Measurements from ENCODE around the gene IFNA1.
"Not testable (repeated sequence)": the region's sequence is repeated elsewhere in the genome, so short reads cannot be mapped to it uniquely, and the experiment has no call there.

IFNA1 gene

GRCh38 chr9:21434202-21435014 is 5.8 kb upstream of the IFNA1 start:
- ChIA-PET POLR2A (no interaction called here), CTCF (interaction anchor here (0.5 to 1.2 kb wide), 12 partner anchors 8 to 280 kb away, joined by 3 to 5 read pairs (median 4); no protein-coding TSS in a partner anchor)
- DNase-seq (ENCODE audit: extremely low spot score): peak; percentile 53
- no peak for TF ChIP-seq ZNF384 (IDR thresholded peaks at IDR 0.05)
- TF ChIP-seq HDGF (IDR thresholded peaks at IDR 0.05; ENCODE audit: borderline replicate concordance): no peak
- no peak for TF ChIP-seq CTBP1 (IDR thresholded peaks at IDR 0.05; ENCODE audit: borderline replicate concordance)
- TF ChIP-seq ELF4 (IDR thresholded peaks at IDR 0.05): no peak
- TF ChIP-seq SP1 (IDR thresholded peaks at IDR 0.05): no peak
- TF ChIP-seq BHLHE40 (IDR thresholded peaks at IDR 0.05; ENCODE audit: borderline replicate concordance): no peak
- TF ChIP-seq L3MBTL2 (conservative IDR thresholded peaks at IDR 0.05): no peak
- no peak for TF ChIP-seq ARNT (IDR thresholded peaks at IDR 0.05)
- TF ChIP-seq TARDBP (IDR thresholded peaks at IDR 0.05): no peak
- TF ChIP-seq LEF1 (IDR thresholded peaks at IDR 0.05; ENCODE audit: borderline replicate concordance): no peak
- no peak for TF ChIP-seq FOXA1 (IDR thresholded peaks at IDR 0.05)
- TF ChIP-seq FOXK2 (IDR thresholded peaks at IDR 0.05): no peak
- no peak for TF ChIP-seq FOXM1 (IDR thresholded peaks at IDR 0.05; ENCODE audit: borderline replicate concordance)
- TF ChIP-seq, protein P1, sequence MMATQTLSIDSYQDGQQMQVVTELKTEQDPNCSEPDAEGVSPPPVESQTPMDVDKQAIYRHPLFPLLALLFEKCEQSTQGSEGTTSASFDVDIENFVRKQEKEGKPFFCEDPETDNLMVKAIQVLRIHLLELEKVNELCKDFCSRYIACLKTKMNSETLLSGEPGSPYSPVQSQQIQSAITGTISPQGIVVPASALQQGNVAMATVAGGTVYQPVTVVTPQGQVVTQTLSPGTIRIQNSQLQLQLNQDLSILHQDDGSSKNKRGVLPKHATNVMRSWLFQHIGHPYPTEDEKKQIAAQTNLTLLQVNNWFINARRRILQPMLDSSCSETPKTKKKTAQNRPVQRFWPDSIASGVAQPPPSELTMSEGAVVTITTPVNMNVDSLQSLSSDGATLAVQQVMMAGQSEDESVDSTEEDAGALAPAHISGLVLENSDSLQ (IDR thresholded peaks at IDR 0.05): no peak

DNA sequence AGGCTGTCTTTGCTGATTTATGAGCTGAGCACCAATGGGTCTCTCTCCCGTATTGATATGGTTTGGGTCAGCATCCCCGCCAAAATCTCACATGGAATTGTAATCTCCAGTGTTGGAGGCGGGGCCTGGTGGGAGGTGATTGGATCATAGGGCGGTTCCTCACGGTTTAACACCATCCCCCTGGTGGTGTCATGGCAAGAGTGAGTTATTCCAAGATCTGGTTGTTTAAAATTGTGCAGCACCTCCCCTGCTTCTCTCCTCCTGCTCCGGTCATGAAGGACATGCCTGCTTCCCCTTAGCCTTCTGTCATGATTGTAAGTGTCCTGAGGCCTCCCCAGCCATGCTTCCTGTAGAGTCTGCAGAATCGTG is 5.2 kb upstream of the IFNA1 start:
- POLR2A ChIA-PET; DNase-seq (ENCODE audit: extremely low spot score): not testable (repeated sequence)
- CTCF ChIA-PET: interaction anchor here (0.7 to 1.2 kb wide), 8 partner anchors 8 to 37 kb away, joined by 3 to 5 read pairs (median 4); no protein-coding TSS in a partner anchor

GRCh38 chr9:21443849-21444625 is 3.8 kb downstream of the IFNA1 start:
- ChIA-PET POLR2A (no interaction called here), CTCF (interaction anchor here (0.5 kb wide), 1 partner anchor 125 kb away, joined by 3 read pairs; no protein-coding TSS in a partner anchor)
- no peak for DNase-seq (ENCODE audit: extremely low spot score)
- TF ChIP-seq L3MBTL2 (conservative IDR thresholded peaks at IDR 0.05) (no peak), CTBP1 (IDR thresholded peaks at IDR 0.05; ENCODE audit: borderline replicate concordance) (no peak), SUZ12 (IDR thresholded peaks at IDR 0.05) (no peak), HDGF (IDR thresholded peaks at IDR 0.05; ENCODE audit: borderline replicate concordance) (no peak), BHLHE40 (IDR thresholded peaks at IDR 0.05; ENCODE audit: borderline replicate concordance) (no peak), ELF4 (IDR thresholded peaks at IDR 0.05) (no peak), ZNF384 (IDR thresholded peaks at IDR 0.05) (no peak), TARDBP (IDR thresholded peaks at IDR 0.05) (no peak), ARNT (IDR thresholded peaks at IDR 0.05) (no peak), FOXA1 (IDR thresholded peaks at IDR 0.05) (no peak)

- DNase-seq (ENCODE audit: extremely low spot score); CTCF ChIA-PET; POLR2A ChIA-PET: not testable (repeated sequence)
These were observed 9.1 kb downstream of the IFNA1 start for GRCh38 chr9:21449312-21449711.

GRCh38 chr9:21450733-21451394 is 10.6 kb downstream of the IFNA1 start:
- POLR2A ChIA-PET: no interaction called here
- DNase-seq (ENCODE audit: extremely low spot score): no peak
- CTCF ChIA-PET: no interaction called here
- TF ChIP-seq ZNF384 (IDR thresholded peaks at IDR 0.05): no peak
- TF ChIP-seq LEF1 (IDR thresholded peaks at IDR 0.05; ENCODE audit: borderline replicate concordance): no peak
- TF ChIP-seq, protein P1 (IDR thresholded peaks at IDR 0.05): no peak
- no peak for TF ChIP-seq L3MBTL2 (conservative IDR thresholded peaks at IDR 0.05)
- no peak for TF ChIP-seq SP1 (IDR thresholded peaks at IDR 0.05)
- TF ChIP-seq FOXK2 (IDR thresholded peaks at IDR 0.05): no peak
- TF ChIP-seq FOXA1 (IDR thresholded peaks at IDR 0.05): no peak
- TF ChIP-seq TARDBP (IDR thresholded peaks at IDR 0.05): no peak
- no peak for TF ChIP-seq SUZ12 (IDR thresholded peaks at IDR 0.05)
- TF ChIP-seq BHLHE40 (IDR thresholded peaks at IDR 0.05; ENCODE audit: borderline replicate concordance): no peak
- TF ChIP-seq HDGF (IDR thresholded peaks at IDR 0.05; ENCODE audit: borderline replicate concordance): no peak
- TF ChIP-seq ARNT (IDR thresholded peaks at IDR 0.05): no peak
- TF ChIP-seq NFRKB (IDR thresholded peaks at IDR 0.05): no peak
- TF ChIP-seq CTBP1 (IDR thresholded peaks at IDR 0.05; ENCODE audit: borderline replicate concordance): no peak

DNA sequence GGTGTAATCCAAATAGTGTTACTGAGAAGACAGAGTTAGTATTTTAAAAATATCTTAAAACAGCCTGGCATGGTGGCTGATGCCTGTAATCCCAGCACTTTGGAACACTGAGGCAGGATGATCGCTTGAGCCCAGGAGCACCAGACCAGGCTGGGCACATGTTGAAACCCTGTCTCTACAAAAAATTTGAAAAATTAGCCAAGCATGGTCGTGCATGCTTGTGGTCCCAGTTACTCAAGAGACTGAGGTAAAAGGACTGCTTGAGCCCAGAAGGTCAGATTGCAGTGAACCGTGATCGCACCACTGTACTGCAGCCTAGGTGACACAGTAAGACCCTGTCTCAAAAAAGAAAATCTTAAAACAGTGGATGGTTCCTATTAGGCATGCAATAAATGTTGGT is 12.4 kb downstream of the IFNA1 start:
- POLR2A ChIA-PET: no interaction called here
- no peak for DNase-seq (ENCODE audit: extremely low spot score)
- CTCF ChIA-PET: no interaction called here
- TF ChIP-seq BHLHE40 (IDR thresholded peaks at IDR 0.05; ENCODE audit: borderline replicate concordance): no peak
- TF ChIP-seq ZNF384 (IDR thresholded peaks at IDR 0.05): no peak
- no peak for TF ChIP-seq FOXM1 (IDR thresholded peaks at IDR 0.05; ENCODE audit: borderline replicate concordance)
- no peak for TF ChIP-seq FOXA1 (IDR thresholded peaks at IDR 0.05)
- no peak for TF ChIP-seq SP1 (IDR thresholded peaks at IDR 0.05)
- TF ChIP-seq TARDBP (IDR thresholded peaks at IDR 0.05): no peak
- TF ChIP-seq NFRKB (IDR thresholded peaks at IDR 0.05): no peak
- TF ChIP-seq, protein P1 (IDR thresholded peaks at IDR 0.05): no peak
- TF ChIP-seq L3MBTL2 (conservative IDR thresholded peaks at IDR 0.05): no peak
- no peak for TF ChIP-seq HDGF (IDR thresholded peaks at IDR 0.05; ENCODE audit: borderline replicate concordance)
- TF ChIP-seq ARNT (IDR thresholded peaks at IDR 0.05): no peak

Measured in HEK293T (cell line).